ENCODE measurements around the gene TTK. TPM values are rescaled to one million over a fixed set of nuclear protein-coding genes. Genes with fewer than 3 reads are reported as not detected.
"Not testable (repeated sequence)": the region's sequence is repeated elsewhere in the genome, so short reads cannot be mapped to it uniquely, and the experiment has no call there.

Gene TTK
- total RNA-seq, 2 experiments from 2014 or later: 31.6 to 36.8 TPM

- no peak overlapping the region for H3K4me3 Mint-ChIP-seq
- no peaks in the 10 kb centered on the region for H3K9me3 Mint-ChIP-seq
- H3K27ac Mint-ChIP-seq: no peak overlapping the region
- TF ChIP-seq CTCF (IDR thresholded peaks at IDR 0.05): no peak
- intact Hi-C loops (cut with micrococcal nuclease): no loop called here
- no peaks in the 10 kb centered on the region for H3K4me1 Mint-ChIP-seq (ENCODE audit: low read depth)
- H3K27me3 Mint-ChIP-seq: no peaks in the 10 kb centered on the region
- ChIA-PET CTCF (interaction anchor here (1.7 to 2.8 kb wide), 2 partner anchors 80 to 83 kb away, joined by 7 to 15 read pairs; no protein-coding TSS in a partner anchor), POLR2A (no interaction called here)
- DNase-seq (no peak), ATAC-seq (no peak)
- H3K36me3 Mint-ChIP-seq (ENCODE audit: low read depth): peaks cover 49% of the 10 kb centered on the region
Observed at GRCh38 chr6:80028589-80028988, 24.1 kb downstream of the TTK start.

- DNase-seq: no peak
- no peak for ATAC-seq
- CTCF ChIA-PET: interaction anchor here (1.7 to 2.8 kb wide), 2 partner anchors 80 to 84 kb away, joined by 7 to 15 read pairs; no protein-coding TSS in a partner anchor
- Mint-ChIP-seq H3K27me3 (no peaks in the 10 kb centered on the region), H3K27ac (no peak overlapping the region), H3K36me3 (ENCODE audit: low read depth) (peaks cover 41% of the 10 kb centered on the region), H3K9me3 (no peaks in the 10 kb centered on the region), H3K4me3 (no peak overlapping the region), H3K4me1 (ENCODE audit: low read depth) (no peaks in the 10 kb centered on the region)
- intact Hi-C loops (cut with micrococcal nuclease): no loop called here
- no peak for TF ChIP-seq CTCF (IDR thresholded peaks at IDR 0.05)
- POLR2A ChIA-PET: no interaction called here
Observed at GRCh38 chr6:80029470-80029869, 25.0 kb downstream of the TTK start.

GRCh38 chr6:80048220-80048619, 43.8 kb downstream of the TTK start:
- H3K27me3 Mint-ChIP-seq; ATAC-seq; H3K4me1 Mint-ChIP-seq (ENCODE audit: low read depth); CTCF ChIA-PET; POLR2A ChIA-PET; H3K27ac Mint-ChIP-seq; DNase-seq; H3K9me3 Mint-ChIP-seq; intact Hi-C loops (cut with micrococcal nuclease); H3K4me3 Mint-ChIP-seq: not testable (repeated sequence)
- peaks cover 15% of the 10 kb centered on the region for H3K36me3 Mint-ChIP-seq (ENCODE audit: low read depth)

- no peak for DNase-seq
- Mint-ChIP-seq H3K27me3 (no peaks in the 10 kb centered on the region), H3K36me3 (ENCODE audit: low read depth) (no peaks in the 10 kb centered on the region), H3K4me3 (no peak overlapping the region), H3K27ac (no peak overlapping the region), H3K9me3 (no peaks in the 10 kb centered on the region), H3K4me1 (ENCODE audit: low read depth) (no peaks in the 10 kb centered on the region)
- ATAC-seq: no peak
- ChIA-PET CTCF (no interaction called here), POLR2A (no interaction called here)
- intact Hi-C loops (cut with micrococcal nuclease): no loop called here
- no peak for TF ChIP-seq CTCF (IDR thresholded peaks at IDR 0.05)
Observed at GRCh38 chr6:80060774-80061173, 56.3 kb downstream of the TTK start.

- POLR2A ChIA-PET, CTCF ChIA-PET: not testable (repeated sequence)
Observed at GRCh38 chr6:80068146-80068545, 63.7 kb downstream of the TTK start.

GRCh38 chr6:80070431-80070830, 66.0 kb downstream of the TTK start:
- ATAC-seq; H3K4me3 Mint-ChIP-seq; CTCF ChIA-PET; H3K4me1 Mint-ChIP-seq (ENCODE audit: low read depth); POLR2A ChIA-PET; H3K36me3 Mint-ChIP-seq (ENCODE audit: low read depth); H3K27me3 Mint-ChIP-seq; intact Hi-C loops (cut with micrococcal nuclease); H3K9me3 Mint-ChIP-seq; DNase-seq; H3K27ac Mint-ChIP-seq: not testable (repeated sequence)

More at GRCh38 chr6:80068146-80068545, 63.7 kb downstream of the TTK start:
- H3K4me1 Mint-ChIP-seq (ENCODE audit: low read depth); H3K9me3 Mint-ChIP-seq; ATAC-seq; DNase-seq; H3K4me3 Mint-ChIP-seq; H3K27ac Mint-ChIP-seq; H3K36me3 Mint-ChIP-seq (ENCODE audit: low read depth); H3K27me3 Mint-ChIP-seq; intact Hi-C loops (cut with micrococcal nuclease): not testable (repeated sequence)

GRCh38 chr6:80077067-80077466, 72.6 kb downstream of the TTK start:
- ATAC-seq (no peak), DNase-seq (no peak)
- intact Hi-C loops (cut with micrococcal nuclease): no loop called here
- no peaks in the 10 kb centered on the region for H3K36me3 Mint-ChIP-seq (ENCODE audit: low read depth)
- no peak overlapping the region for H3K4me3 Mint-ChIP-seq
- peaks cover 4% of the 10 kb centered on the region for H3K9me3 Mint-ChIP-seq
- no peaks in the 10 kb centered on the region for H3K4me1 Mint-ChIP-seq (ENCODE audit: low read depth)
- H3K27ac Mint-ChIP-seq: no peak overlapping the region
- POLR2A ChIA-PET: no interaction called here
- peaks cover 2% of the 10 kb centered on the region for H3K27me3 Mint-ChIP-seq
- CTCF ChIA-PET: no interaction called here
- TF ChIP-seq CTCF (IDR thresholded peaks at IDR 0.05): no peak
